Neutrophil (primary cell): ENCODE data around the gene GSX1.
A peak's percentile ranks its signal among the peaks of the same experiment; 100 is the strongest.

Experiments used
- H3K27ac ChIP-seq: fragments of 200-600 bp; sonication (generic); 2 replicates; pipeline ENCODE4 v1.5.1; 2016; ENCODE audit warnings: mild to moderate bottlenecking, moderate library complexity
- H3K27me3 ChIP-seq: fragments of 200-600 bp; sonication (generic); 2 replicates; pipeline ENCODE4 v1.6.0; 2016; ENCODE audit warnings: mild to moderate bottlenecking
- H3K36me3 ChIP-seq: fragments of 200-600 bp; sonication (generic); 2 replicates; pipeline ENCODE4 v1.5.1; 2017
- H3K4me1 ChIP-seq, 2 experiments: fragments of 200-600 bp in 1 of 2; sonication (generic) in 1 of 2; 1 replicate in 1 of 2; 2 replicates in 1 of 2; pipeline versions ENCODE4 v1.5.1 to v1.6.1; 2013 to 2016; ENCODE audit warnings: low read depth in 1 of 2, low read length in 1 of 2, mild to moderate bottlenecking in 1 of 2, moderate library complexity in 1 of 2; ENCODE audit not compliant: control insufficient read depth in 1 of 2, insufficient read depth in 1 of 2
- H3K4me3 ChIP-seq, 2 experiments: fragments of 200-600 bp in 1 of 2; sonication (generic) in 1 of 2; 1 replicate in 1 of 2; 2 replicates in 1 of 2; pipeline ENCODE4 v1.5.1; 2013 to 2016; ENCODE audit warnings: low read depth in 1 of 2, low read length in 1 of 2, mild to moderate bottlenecking in 1 of 2, moderate library complexity in 1 of 2
- H3K9me3 ChIP-seq: fragments of 200-600 bp; sonication (generic); 2 replicates; pipeline ENCODE4 v1.5.1; 2016
- TF ChIP-seq, protein P1 (sequence below): fragments of 200-600 bp; sonication (generic); IDR thresholded peaks from 2 replicates; pipeline ENCODE4 v1.5.1; 2016; ENCODE audit warnings: antibody characterized with exemption

GSX1 gene

GRCh38 chr13:27790523-27790922, 1.8 kb upstream of the GSX1 start:
- TF ChIP-seq, protein P1, sequence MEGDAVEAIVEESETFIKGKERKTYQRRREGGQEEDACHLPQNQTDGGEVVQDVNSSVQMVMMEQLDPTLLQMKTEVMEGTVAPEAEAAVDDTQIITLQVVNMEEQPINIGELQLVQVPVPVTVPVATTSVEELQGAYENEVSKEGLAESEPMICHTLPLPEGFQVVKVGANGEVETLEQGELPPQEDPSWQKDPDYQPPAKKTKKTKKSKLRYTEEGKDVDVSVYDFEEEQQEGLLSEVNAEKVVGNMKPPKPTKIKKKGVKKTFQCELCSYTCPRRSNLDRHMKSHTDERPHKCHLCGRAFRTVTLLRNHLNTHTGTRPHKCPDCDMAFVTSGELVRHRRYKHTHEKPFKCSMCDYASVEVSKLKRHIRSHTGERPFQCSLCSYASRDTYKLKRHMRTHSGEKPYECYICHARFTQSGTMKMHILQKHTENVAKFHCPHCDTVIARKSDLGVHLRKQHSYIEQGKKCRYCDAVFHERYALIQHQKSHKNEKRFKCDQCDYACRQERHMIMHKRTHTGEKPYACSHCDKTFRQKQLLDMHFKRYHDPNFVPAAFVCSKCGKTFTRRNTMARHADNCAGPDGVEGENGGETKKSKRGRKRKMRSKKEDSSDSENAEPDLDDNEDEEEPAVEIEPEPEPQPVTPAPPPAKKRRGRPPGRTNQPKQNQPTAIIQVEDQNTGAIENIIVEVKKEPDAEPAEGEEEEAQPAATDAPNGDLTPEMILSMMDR = no peak
- Histone ChIP-seq H3K9me3 (no peaks in the 10 kb centered on the region), H3K4me1 (peaks cover 7 to 15% of the 10 kb centered on the region in 2 experiments), H3K4me3 (no peak overlapping the region), H3K36me3 (no peaks in the 10 kb centered on the region), H3K27ac (no peak overlapping the region), H3K27me3 (peaks cover 100% of the 10 kb centered on the region)

DNA sequence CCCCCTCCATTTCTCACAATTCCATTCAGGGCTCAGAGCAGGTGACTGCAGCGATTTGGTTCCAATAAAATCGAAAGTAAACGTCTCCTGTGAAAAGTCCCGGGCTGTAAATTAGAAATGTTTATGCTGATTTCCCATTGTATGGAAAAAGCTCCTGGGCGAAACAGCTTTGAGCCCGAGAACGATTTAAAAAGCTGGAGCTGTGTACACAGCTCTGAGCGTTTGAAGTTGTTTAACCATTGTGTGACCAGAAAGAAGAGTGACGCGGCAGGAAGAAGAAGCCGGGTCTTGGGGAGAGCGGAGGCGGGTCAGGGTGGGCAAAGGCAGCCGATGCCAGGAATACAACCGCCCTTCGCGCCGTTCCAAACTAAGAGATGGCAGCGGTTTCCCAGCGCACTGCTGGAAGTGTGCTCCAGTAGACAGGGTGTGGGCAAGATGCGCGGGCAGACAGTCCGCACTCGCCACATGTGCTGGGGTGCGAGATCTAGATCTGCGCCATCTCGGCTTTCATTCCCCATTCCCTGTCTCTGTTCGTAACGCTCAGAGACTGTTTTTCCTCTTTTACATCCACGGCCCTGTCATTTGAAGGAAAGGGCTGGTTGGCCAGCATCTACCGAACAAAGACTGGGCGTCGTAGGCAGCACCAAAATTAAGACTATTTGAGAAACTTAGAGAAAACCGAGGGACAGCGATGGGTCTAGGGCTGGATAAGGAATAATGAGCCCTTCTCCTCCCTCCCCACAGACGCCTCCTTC, 960 bp upstream of the GSX1 start:
- Histone ChIP-seq H3K36me3 (no peaks in the 10 kb centered on the region), H3K4me1 (peaks cover 7 to 15% of the 10 kb centered on the region in 2 experiments), H3K4me3 (peak overlapping the region in 1 of 2 experiments; percentile 3), H3K9me3 (no peaks in the 10 kb centered on the region), H3K27me3 (peaks cover 100% of the 10 kb centered on the region), H3K27ac (no peak overlapping the region)
- TF ChIP-seq, protein P1 = no peak

DNA sequence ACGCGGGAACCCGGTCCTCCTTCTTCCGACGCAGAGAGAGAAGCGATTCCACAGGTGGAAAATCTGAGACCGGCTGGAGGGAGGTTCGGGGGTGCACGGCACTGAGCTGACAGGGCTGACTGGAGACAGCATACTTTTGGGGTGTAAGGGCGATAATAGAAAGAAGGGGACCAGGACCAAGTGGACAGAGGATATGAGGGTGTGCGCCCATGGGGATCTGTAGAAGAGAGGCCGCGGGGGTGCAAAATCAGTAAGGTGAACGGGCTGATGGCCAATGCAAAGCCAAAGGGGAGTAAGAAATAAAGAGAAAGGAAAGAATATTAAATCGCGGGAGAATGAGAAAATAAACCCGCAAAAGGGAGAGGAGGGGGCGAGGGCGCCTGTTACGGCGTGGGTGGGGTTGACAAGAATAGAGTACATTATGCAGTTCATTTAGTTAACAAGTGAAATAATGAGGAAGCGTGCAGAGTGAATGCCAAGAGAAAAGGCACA, 336 bp upstream of the GSX1 start:
- Histone ChIP-seq H3K27ac (no peak overlapping the region), H3K9me3 (no peaks in the 10 kb centered on the region), H3K4me3 (no peak overlapping the region), H3K4me1 (peaks cover 7 to 15% of the 10 kb centered on the region in 2 experiments), H3K27me3 (peaks cover 100% of the 10 kb centered on the region), H3K36me3 (no peaks in the 10 kb centered on the region)
- TF ChIP-seq, protein P1 = no peak

GRCh38 chr13:27793507-27794367, 1.5 kb downstream of the GSX1 start:
- peaks cover 7 to 15% of the 10 kb centered on the region in 2 experiments for H3K4me1 ChIP-seq
- TF ChIP-seq, protein P1 = no peak

GRCh38 chr13:27794368-27794691, 2.0 kb downstream of the GSX1 start:
- H3K36me3 ChIP-seq = no peaks in the 10 kb centered on the region
- no peak overlapping the region for H3K4me3 ChIP-seq
- H3K4me1 ChIP-seq = peaks cover 7 to 15% of the 10 kb centered on the region in 2 experiments
- no peak overlapping the region for H3K27ac ChIP-seq
- H3K9me3 ChIP-seq = no peaks in the 10 kb centered on the region
- H3K27me3 ChIP-seq = peaks cover 100% of the 10 kb centered on the region
- TF ChIP-seq, protein P1 = no peak

More at GRCh38 chr13:27793507-27794367, 1.5 kb downstream of the GSX1 start:
- no peaks in the 10 kb centered on the region for H3K36me3 ChIP-seq
- no peak overlapping the region for H3K27ac ChIP-seq
- H3K9me3 ChIP-seq = no peaks in the 10 kb centered on the region
- H3K4me3 ChIP-seq = no peak overlapping the region
- peaks cover 100% of the 10 kb centered on the region for H3K27me3 ChIP-seq
